GM12878 (cell line): ENCODE measurements around the gene NME7. TPM values are rescaled to one million over a fixed set of nuclear protein-coding genes. Genes with fewer than 3 reads are reported as not detected.

Experiments used
- ATAC-seq: fragments of 200-7000 bp; cut with Tn5 transposase; 3 replicates; pipeline ENCODE4 v1.9.1; 2020; ENCODE audit warnings: mild to moderate bottlenecking, moderate library complexity
- BruUV-seq: library from RNA; stranded (reverse); fragments of 400-500 nt; replicated peaks from 2 replicates; lab custom pipeline; 2021; lab: Mats Ljungman, UMichigan
- CTCF ChIA-PET: fragments of 300-600 bp; sonication (Branson Sonifier 250); formaldehyde crosslinking; extraction: SDS; loops from one replicate; lab custom pipeline; 2021; ENCODE audit warnings: inconsistent platforms; lab: Yijun Ruan, JAX
- POLR2A ChIA-PET: fragments of 350-600 bp; formaldehyde crosslinking; extraction: SDS; loops from one replicate; lab custom pipeline; 2021; ENCODE audit warnings: inconsistent platforms; lab: Charles Lee
- RAD21 ChIA-PET: fragments of 300-600 bp; sonication (Branson Sonifier 250); formaldehyde crosslinking; loops from one replicate; lab custom pipeline; 2023; ENCODE audit warnings: antibody characterized with exemption; ENCODE audit not compliant: unreplicated experiment; lab: Charles Lee
- SMC1A ChIA-PET: fragments of 300-600 bp; sonication (Branson Sonifier 250); formaldehyde crosslinking; loops from one replicate; lab custom pipeline; 2023; ENCODE audit not compliant: unreplicated experiment, uncharacterized antibody; lab: Charles Lee
- DNase-seq: peaks from one replicate; pipeline ENCODE4 v3.0.0-alpha.2; 2011; ENCODE audit warnings: low read depth, low spot score
- FAIRE-seq: peaks from 3 replicates; lab custom pipeline; 2011; peaks lifted over from hg19 to GRCh38; lab: Jason Lieb, UNC
- H2AFZ ChIP-seq: 2 replicates; pipeline ENCODE4 v1.6.0; 2011; ENCODE audit warnings: low read depth, low read length, control low read depth; ENCODE audit not compliant: control insufficient read depth
- H3K27ac ChIP-seq: 2 replicates; pipeline ENCODE4 v1.5.1; 2011; ENCODE audit warnings: control low read depth; ENCODE audit not compliant: control insufficient read depth, insufficient read depth
- H3K27me3 ChIP-seq, 2 experiments: replicated peaks in 1 of 2; 2 replicates each; pipeline versions ENCODE4 v1.6.0 to v1.6.1; 2011; ENCODE audit warnings: low read length in 1 of 2; ENCODE audit not compliant: control insufficient read depth in 2 of 2, insufficient read depth in 2 of 2
- H3K36me3 ChIP-seq, 2 experiments: 2 replicates each; pipeline ENCODE4 v1.5.1; 2011; ENCODE audit warnings: low read length in 1 of 2; ENCODE audit not compliant: control insufficient read depth in 2 of 2, insufficient read depth in 2 of 2
- H3K4me1 ChIP-seq: 2 replicates; pipeline ENCODE4 v1.6.1; 2011; ENCODE audit warnings: mild to moderate bottlenecking, low read length, moderate library complexity, mixed read lengths; ENCODE audit not compliant: control insufficient read depth, insufficient read depth
- H3K4me2 ChIP-seq: 2 replicates; pipeline ENCODE4 v1.6.0; 2011; ENCODE audit warnings: control low read depth; ENCODE audit not compliant: control insufficient read depth, insufficient read depth
- H3K4me3 ChIP-seq: fragments of 200-600 bp; sonication (generic); 2 replicates; pipeline ENCODE4 v1.5.1; 2016
- H3K79me2 ChIP-seq: 2 replicates; pipeline ENCODE4 v1.6.0; 2011; ENCODE audit warnings: low read length; ENCODE audit not compliant: control insufficient read depth, insufficient read depth
- H3K9ac ChIP-seq: 2 replicates; pipeline ENCODE4 v1.8.0; 2011; ENCODE audit warnings: low read length, control low read depth, mixed read lengths; ENCODE audit not compliant: control insufficient read depth, insufficient read depth
- H3K9me3 ChIP-seq: replicated peaks from 3 replicates; pipeline ENCODE4 v1.5.1; 2011; ENCODE audit warnings: mild to moderate bottlenecking, low read length; ENCODE audit not compliant: control insufficient read depth, insufficient read depth
- H4K20me1 ChIP-seq: 2 replicates; pipeline ENCODE4 v1.6.0; 2011; ENCODE audit not compliant: control insufficient read depth, insufficient read depth
- ASH2L ChIP-seq: fragments of 300-600, 200-600 bp; sonication (generic); IDR thresholded peaks from 2 replicates; pipeline ENCODE4 v1.6.1; 2017; ENCODE audit warnings: low read depth, mild to moderate bottlenecking, borderline replicate concordance
- ELK1 ChIP-seq: IDR thresholded peaks from 2 replicates; pipeline ENCODE4 v1.6.1; 2012; ENCODE audit warnings: low read depth, low read length, improper control_type of control experiment
- KDM1A ChIP-seq: fragments of 200-600 bp; sonication (generic); IDR thresholded peaks from 2 replicates; pipeline ENCODE4 v1.6.1; 2016; ENCODE audit warnings: borderline replicate concordance
- LARP7 ChIP-seq: fragments of 450-650 bp; IDR thresholded peaks from 2 replicates; pipeline ENCODE4 v1.6.1; 2017; ENCODE audit warnings: mild to moderate bottlenecking
- SRF ChIP-seq, 2 experiments: IDR thresholded peaks; 2 replicates each; pipeline ENCODE4 v1.6.1; 2011; ENCODE audit warnings: low read depth in 2 of 2, low read length in 2 of 2, mild to moderate bottlenecking in 1 of 2, moderate library complexity in 1 of 2
- TAF1 ChIP-seq: IDR thresholded peaks from 2 replicates; pipeline ENCODE4 v1.6.1; 2011; ENCODE audit warnings: mild to moderate bottlenecking, low read depth, low read length, borderline replicate concordance
- TBL1XR1 ChIP-seq: IDR thresholded peaks from 2 replicates; pipeline ENCODE4 v1.6.1; 2012; ENCODE audit warnings: low read depth, low read length, improper control_type of control experiment
- ZNF384 ChIP-seq: IDR thresholded peaks from 2 replicates; pipeline ENCODE4 v1.6.1; 2012; ENCODE audit warnings: low read depth, mild to moderate bottlenecking, low read length, improper control_type of control experiment, borderline replicate concordance
- WGBS: methylation state at CpG from one replicate; pipeline ENCODE4 v1.1.6; 2016; ENCODE audit warnings: low lambda C conversion rate; ENCODE audit not compliant: insufficient replicate concordance, insufficient coverage; ENCODE audit errors: missing lambda C conversion rate; 5-methylcytosine and 5-hydroxymethylcytosine counted together
- in situ Hi-C: fragments of 300-500 bp; cut with MboI; formaldehyde crosslinking; loops from 9 replicates; pipeline ENCODE4 v1.14.3; 2018; ENCODE audit warnings: mixed read lengths
- intact Hi-C: fragments of 100-400 bp; cut with micrococcal nuclease; formaldehyde crosslinking; loops from one replicate; pipeline ENCODE4 v1.14.2; 2022; ENCODE audit not compliant: unreplicated experiment
- polyA plus RNA-seq, 11 experiments: library from polyadenylated mRNA; depleted of rRNA in 4 of 11; unstranded in 6 of 11; stranded (reverse) in 5 of 11; fragments of >200 nt; fragmentation: Nextera tagmentation in 4 of 11; fragmentation: Illumina TruSeq in 1 of 11; extraction: Ambion mirVana in 4 of 11; extraction: Trizol in 1 of 11; gene quantifications; 1 replicate in 1 of 11; 2 replicates in 10 of 11; pipeline versions ENCODE4 v1.2.1 to v1.2.3, GENCODE V29; 2011 to 2016; ENCODE audit warnings: inconsistent platforms in 2 of 11, missing spikeins in 2 of 11, low read depth in 1 of 11
- total RNA-seq, 4 experiments: library from RNA; depleted of rRNA in 3 of 4; stranded (reverse); fragments of >200 nt in 3 of 4; fragmentation: Illumina TruSeq in 1 of 4; extraction: Trizol in 1 of 4; gene quantifications; 2 replicates each; pipeline versions ENCODE4 v1.2.1 to v1.2.3, GENCODE V29; 2013 to 2021

NME7 gene
- total and polyA plus RNA-seq, 10 of the 15 experiments (the other 5 are each of a cell fraction or from before 2014, with no cell fraction given) = 1.5 to 15.6 (median 7.2) TPM

GRCh38 chr1:169133228-169133576, 234.4 kb downstream of the NME7 start (continued):
- TF ChIP-seq ELK1 (no peak), ASH2L (no peak)

- Histone ChIP-seq H2AFZ (no peak overlapping the region), H3K4me1 (no peaks in the 10 kb centered on the region)
- FAIRE-seq = no peak
- intact Hi-C loops = loop anchor here (10.0 kb wide), 1 partner anchor 698 kb away; no protein-coding TSS in a partner anchor
- 97% methylated on average over 4 of the region's 4 CpGs for WGBS
- SMC1A ChIA-PET = interaction anchor here (0.5 to 4.8 kb wide), 25 partner anchors 8 to 1768 kb away, joined by 3 to 32 read pairs (median 3); no protein-coding TSS in a partner anchor
- DNase-seq = no peak
- RAD21 ChIA-PET = interaction anchor here (0.7 to 3.6 kb wide), 12 partner anchors 13 to 693 kb away, joined by 3 to 22 read pairs (median 4); no protein-coding TSS in a partner anchor
- TF ChIP-seq TAF1 (no peak), KDM1A (no peak), ZNF384 (no peak), SRF (IDR thresholded peaks at IDR 0.05; ENCODE audit: low read depth in 2 of 2, low read length in 2 of 2) (no peak), TBL1XR1 (no peak), LARP7 (no peak)
- TF ChIP-seq, all 136 proteins: peak for 0
- ATAC-seq = no peak
- Histone ChIP-seq H3K9ac (no peak overlapping the region), H3K27me3 (no peaks in the 10 kb centered on the region), H3K36me3 (no peaks in the 10 kb centered on the region), H3K79me2 (no peaks in the 10 kb centered on the region), H3K4me2 (no peak overlapping the region), H4K20me1 (no peaks in the 10 kb centered on the region), H3K27ac (no peak overlapping the region), H3K9me3 (no peaks in the 10 kb centered on the region), H3K4me3 (no peak overlapping the region)
- CTCF ChIA-PET = interaction anchor here (0.8 to 3.7 kb wide), 16 partner anchors 13 to 531 kb away, joined by 3 to 23 read pairs (median 4); no protein-coding TSS in a partner anchor
- BruUV-seq = no TSS peak
- POLR2A ChIA-PET = interaction anchor here (0.7 to 1.3 kb wide), 4 partner anchors 12 to 107 kb away, joined by 3 to 6 read pairs (median 3); no protein-coding TSS in a partner anchor
- in situ Hi-C loops = no loop called here
Observed at GRCh38 chr1:169132512-169133227, 234.9 kb downstream of the NME7 start.
